H7 (cell line): ENCODE results near the gene ATP12A. TPM values are rescaled to one million over a fixed set of nuclear protein-coding genes. Genes with fewer than 3 reads are reported as not detected.
A peak's percentile ranks its signal among the peaks of the same experiment; 100 is the strongest.
"Not testable (repeated sequence)": the region's sequence is repeated elsewhere in the genome, so short reads cannot be mapped to it uniquely, and the experiment has no call there.

Source experiments
- DNase-seq: peaks from one replicate; pipeline ENCODE4 v3.0.0; 2012
- H3K27me3 ChIP-seq: 2 replicates; pipeline ENCODE4 v1.6.0; 2011; ENCODE audit warnings: mild to moderate bottlenecking, low read length; ENCODE audit not compliant: control insufficient read depth, insufficient read depth
- H3K36me3 ChIP-seq: replicated peaks from 2 replicates; pipeline ENCODE4 v1.5.1; 2011; ENCODE audit warnings: low read length; ENCODE audit not compliant: control insufficient read depth, insufficient read depth
- H3K4me3 ChIP-seq: 2 replicates; pipeline ENCODE4 v1.5.1; 2011; ENCODE audit warnings: low read depth, mild to moderate bottlenecking, control low read depth, low read length, moderate library complexity; ENCODE audit not compliant: insufficient read depth
- total RNA-seq: library from RNA; depleted of rRNA; stranded (reverse); fragments of >200 nt; shearing (Covaris generic); gene quantifications from 2 replicates; pipeline ENCODE4 v1.2.3, GENCODE V29; 2014

The ATP12A gene
- total RNA-seq, 1 experiment from 2014 or later, result 0.62 TPM

DNA sequence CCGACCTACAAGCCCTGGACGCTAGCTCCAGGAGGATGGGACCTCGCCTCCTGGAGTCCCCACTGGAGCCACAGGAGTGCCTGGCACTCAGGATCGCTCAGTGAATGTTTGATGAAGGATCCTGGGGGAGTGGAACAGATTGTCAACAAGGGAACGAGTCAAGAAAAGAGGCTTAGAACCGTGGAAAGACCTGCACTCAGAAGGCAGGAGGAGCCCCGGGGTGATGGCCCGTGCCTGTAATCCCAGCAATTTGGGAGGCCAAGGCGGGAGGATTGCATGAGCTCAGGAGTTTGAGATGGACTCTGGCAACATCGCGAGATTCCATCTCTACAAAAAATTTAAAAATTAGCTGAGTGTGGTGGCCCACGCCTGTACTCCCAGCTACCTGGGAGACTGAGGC lies 38.9 kb downstream of the ATP12A start:
- no peaks in the 10 kb centered on the region for H3K27me3 ChIP-seq
- H3K4me3 ChIP-seq, result no peak overlapping the region
- H3K36me3 ChIP-seq, result no peaks in the 10 kb centered on the region
- no peak for DNase-seq

DNA sequence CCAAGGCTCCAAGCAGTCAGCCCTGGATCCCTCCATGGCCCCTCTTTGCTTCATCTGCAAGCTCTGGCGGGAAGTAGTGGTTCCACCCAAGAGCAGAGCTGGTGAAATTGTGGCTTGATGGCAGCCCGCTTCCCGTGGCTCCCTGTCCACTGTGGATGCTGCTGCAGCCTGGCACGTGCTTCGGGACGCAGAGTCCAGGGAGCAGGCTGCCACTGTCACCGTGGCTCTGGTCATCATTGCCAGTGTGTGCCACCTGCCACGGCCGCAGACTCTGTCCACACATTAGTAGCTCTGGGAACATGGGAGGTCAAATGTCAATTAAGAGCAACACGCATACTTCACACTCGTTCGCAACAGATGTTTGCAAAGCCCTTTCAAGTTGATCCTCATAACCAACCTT lies 43.0 kb downstream of the ATP12A start:
- Histone ChIP-seq H3K36me3 (no peaks in the 10 kb centered on the region), H3K27me3 (no peaks in the 10 kb centered on the region), H3K4me3 (no peak overlapping the region)
- DNase-seq, result no peak

DNA sequence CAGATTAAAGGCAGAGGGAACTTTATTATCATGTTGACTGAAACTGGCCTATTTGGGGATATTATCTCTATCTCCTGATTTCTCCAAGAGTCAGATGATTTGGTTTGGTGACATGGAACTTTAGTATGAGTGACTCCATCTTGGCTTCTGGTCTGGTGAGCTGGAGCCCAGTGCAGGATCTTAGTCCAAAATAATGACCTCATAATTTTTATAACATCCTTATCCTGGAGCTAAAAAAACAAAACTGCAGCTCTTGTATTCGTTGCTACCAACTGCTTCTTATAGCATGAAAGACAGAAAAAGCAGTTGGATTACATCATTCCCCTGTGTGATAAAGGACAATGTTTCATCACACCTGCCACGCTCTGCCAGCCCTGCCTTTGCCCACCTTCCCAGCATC lies 44.5 kb downstream of the ATP12A start:
- DNase-seq, result no peak
- H3K36me3 ChIP-seq, result no peaks in the 10 kb centered on the region
- H3K4me3 ChIP-seq, result no peak overlapping the region
- H3K27me3 ChIP-seq, result no peaks in the 10 kb centered on the region

DNA sequence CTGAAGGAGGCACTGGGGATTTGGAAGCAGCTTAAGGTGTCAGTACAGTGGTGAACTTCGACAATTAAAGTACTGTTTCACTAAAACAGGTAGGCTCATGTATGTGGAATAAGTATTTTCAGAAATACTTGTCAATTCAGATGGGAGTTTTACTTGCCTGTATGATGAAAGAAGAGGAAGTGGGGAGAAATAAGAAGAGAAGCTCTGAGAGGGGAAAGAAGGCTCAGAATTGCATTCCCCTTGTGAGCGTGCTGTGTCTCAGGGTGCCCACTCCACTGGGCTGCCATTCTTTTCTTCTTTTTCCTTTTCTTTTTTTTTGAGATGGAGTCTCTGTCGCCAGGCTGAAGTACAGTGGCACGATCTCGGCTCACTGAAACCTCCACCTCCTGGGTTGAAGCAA lies 45.2 kb downstream of the ATP12A start:
- DNase-seq, result no peak
- Histone ChIP-seq H3K4me3 (no peak overlapping the region), H3K36me3 (no peaks in the 10 kb centered on the region), H3K27me3 (no peaks in the 10 kb centered on the region)

DNA sequence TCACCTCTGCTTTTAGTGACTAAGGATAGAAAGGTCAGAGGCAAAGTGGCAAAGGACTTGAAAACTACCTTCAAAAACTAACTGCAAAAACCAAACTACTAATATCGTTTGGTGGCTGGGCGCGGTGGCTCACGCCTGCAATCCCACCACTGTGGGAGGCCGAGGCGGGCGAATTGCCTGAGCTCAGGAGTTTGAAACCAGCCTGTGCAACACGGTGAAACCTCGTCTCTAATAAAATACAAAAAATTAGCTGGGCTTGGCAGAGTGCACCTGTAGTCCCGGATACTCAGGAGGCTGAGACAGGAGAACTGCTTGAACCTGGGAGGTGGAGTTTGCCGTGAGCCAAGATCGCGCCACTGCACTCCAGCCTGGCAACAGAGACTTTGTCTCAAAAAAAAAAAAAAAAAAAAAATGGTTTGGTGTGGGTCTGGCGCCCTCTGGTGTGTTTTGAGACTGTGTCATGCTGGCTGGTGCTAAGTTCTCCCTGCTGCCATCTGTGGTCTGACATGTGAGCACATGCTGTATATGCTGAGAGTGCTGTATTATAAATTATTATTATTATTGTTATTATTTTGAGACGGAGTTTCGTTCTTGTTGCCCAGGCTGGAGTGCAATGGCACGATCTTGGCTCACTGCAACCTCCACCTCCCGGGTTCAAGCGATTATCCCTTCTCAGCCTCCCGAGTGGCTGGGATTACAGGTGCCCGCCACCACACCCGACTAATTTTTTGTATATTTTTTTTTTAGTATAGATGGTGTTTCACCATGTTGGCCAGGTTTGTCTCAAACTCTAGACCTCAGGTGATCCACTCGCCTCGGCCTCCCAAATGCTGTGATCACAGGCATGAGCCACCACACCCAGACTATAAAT lies 47.8 kb downstream of the ATP12A start:
- Histone ChIP-seq H3K4me3 (no peak overlapping the region), H3K36me3 (no peaks in the 10 kb centered on the region), H3K27me3 (no peaks in the 10 kb centered on the region)
- DNase-seq, result peak; percentile 88

DNA sequence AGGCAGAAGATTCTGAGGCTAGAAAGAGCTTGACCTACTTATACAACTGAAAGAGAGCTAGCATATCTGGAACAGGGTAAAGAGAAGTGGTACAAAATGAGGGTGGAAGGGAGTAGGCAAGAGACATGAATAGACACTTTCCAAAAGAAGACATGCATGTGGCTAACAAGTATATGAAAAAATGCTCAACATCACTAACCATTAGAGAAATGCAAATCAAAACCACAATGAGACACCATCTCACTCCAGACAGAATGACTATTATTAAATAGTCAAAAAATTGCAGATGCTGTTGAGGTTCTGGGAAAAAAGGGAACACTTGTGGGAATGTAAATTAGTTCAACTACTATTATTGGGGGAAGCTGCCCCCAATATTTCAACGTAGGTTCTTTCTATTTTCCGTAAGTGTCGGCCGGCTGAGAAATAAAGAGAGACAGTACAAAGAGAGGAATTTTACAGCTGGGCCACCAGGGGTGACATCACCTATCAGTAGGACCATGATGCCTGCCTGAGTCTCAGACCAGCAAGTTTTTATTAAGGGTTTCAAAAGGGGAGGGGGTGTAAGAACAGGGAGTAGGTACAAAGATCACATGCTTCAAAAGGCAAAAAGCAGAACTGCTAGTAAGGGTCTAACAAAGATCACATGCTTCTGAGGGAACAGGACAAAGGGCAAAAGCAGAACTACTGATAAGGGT lies 50.8 kb downstream of the ATP12A start:
- not testable (repeated sequence) for H3K36me3 ChIP-seq, DNase-seq, H3K27me3 ChIP-seq, H3K4me3 ChIP-seq

DNA sequence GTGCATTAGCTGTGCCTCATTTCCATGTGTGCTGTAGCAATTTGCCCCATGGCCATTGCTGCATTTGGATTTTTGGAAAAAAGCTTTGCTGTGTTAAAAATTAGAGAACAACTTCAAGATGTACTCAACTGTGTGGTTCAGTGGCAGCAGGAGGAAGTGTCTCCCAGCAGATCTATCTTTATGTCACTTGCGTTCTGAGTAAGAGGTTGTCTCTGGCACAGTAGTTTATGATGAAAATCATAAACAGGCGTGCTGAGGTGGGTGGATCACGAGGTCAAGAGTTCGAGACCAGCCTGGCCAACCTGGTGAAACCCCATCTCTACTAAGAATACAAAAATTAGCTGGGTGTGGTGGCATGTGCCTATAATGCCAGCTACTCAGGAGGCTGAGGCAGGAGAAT lies 54.7 kb downstream of the ATP12A start:
- Histone ChIP-seq H3K4me3 (no peak overlapping the region), H3K36me3 (no peaks in the 10 kb centered on the region), H3K27me3 (no peaks in the 10 kb centered on the region)
- DNase-seq, result no peak

DNA sequence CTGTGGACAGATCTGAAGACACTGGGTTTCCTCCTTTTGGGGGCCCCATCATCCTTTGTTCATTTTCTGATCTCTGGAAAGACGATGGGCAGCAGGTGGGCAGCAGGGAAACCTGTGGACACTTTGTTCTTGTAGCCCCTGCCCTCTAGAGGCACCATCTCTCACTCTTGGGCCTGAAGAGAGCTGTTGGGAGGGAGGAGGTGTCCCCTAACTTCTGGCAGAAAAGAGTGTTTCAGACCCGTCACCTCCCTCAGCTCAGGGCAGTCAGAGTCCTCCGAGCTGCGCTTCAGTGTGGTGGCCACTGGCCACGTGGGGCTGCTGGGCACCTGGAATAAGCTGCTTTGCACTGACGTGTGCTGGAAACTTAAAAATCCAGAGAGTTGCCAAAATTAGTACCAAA lies 56.8 kb downstream of the ATP12A start:
- Histone ChIP-seq H3K36me3 (no peaks in the 10 kb centered on the region), H3K4me3 (no peak overlapping the region), H3K27me3 (no peaks in the 10 kb centered on the region)
- DNase-seq, result peak; percentile 63

DNA sequence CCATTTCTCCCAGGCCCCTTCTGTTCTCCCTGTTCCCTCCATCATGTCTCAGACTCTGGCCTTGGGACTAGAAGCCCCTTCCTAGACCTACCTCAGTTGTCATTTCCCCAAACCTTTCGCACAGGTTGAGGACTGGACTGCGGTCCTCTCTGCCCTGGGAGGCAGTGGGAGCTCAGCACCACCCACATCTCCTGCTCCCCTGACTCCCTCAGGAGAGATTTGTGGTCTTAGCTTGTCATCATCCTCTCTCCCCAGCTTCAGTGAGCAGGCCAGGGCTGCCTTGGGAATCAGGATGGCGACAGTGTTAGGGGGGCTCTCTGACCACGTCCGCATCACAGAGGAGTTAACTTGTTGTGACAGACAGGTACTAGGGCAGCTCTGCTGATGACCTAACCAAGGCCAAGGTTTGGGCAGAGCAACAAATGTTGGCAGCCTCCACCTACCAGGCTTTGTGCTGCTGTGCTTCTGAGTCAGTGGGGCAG lies 58.2 kb downstream of the ATP12A start:
- no peaks in the 10 kb centered on the region for H3K36me3 ChIP-seq
- H3K27me3 ChIP-seq, result peaks cover 2% of the 10 kb centered on the region
- no peak for DNase-seq
- no peak overlapping the region for H3K4me3 ChIP-seq

DNA sequence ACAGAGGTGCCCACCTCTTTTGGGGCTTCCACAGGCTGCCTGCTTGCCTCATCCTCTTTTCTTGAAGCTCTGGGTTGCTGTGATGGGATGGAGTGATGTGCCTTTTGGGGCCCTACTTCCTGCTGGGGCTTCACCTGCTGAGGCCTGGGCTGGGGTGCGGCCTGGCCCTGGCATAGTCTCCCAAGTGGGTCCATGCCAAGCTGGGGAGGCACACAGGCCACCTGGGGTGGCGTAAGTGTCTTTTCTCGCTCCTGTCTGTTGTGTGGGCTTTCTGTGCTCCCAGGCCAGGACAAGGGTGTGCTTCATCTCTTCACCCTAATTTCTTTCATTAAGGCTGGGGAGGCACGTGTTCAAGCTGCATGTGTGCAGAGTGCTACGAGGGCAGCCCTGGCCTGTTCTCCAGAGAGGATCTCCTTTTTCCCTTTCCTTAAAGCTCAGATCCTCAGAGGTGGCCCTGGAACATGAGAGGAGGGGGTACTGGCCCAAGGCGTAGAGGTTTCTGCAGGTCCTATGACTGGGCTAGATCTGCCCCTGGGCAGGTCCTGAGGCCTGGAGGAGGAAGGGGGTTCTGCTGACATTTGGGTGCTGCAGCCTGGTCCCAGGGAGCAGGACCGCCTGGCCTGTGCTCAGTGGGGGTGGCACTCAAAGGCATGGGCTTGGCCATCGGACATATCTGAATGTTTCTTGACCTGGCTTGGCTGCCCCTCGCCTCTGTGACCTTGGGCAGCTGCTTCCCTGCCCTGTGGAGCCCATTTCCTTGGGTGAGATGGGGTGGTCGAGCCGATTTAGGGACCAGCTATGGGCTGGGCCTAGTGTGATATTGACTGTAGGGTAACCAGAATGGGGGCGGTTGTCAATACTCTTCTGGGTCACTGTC lies 60.0 kb downstream of the ATP12A start:
- Histone ChIP-seq H3K27me3 (peaks cover 16% of the 10 kb centered on the region), H3K36me3 (no peaks in the 10 kb centered on the region)

DNA sequence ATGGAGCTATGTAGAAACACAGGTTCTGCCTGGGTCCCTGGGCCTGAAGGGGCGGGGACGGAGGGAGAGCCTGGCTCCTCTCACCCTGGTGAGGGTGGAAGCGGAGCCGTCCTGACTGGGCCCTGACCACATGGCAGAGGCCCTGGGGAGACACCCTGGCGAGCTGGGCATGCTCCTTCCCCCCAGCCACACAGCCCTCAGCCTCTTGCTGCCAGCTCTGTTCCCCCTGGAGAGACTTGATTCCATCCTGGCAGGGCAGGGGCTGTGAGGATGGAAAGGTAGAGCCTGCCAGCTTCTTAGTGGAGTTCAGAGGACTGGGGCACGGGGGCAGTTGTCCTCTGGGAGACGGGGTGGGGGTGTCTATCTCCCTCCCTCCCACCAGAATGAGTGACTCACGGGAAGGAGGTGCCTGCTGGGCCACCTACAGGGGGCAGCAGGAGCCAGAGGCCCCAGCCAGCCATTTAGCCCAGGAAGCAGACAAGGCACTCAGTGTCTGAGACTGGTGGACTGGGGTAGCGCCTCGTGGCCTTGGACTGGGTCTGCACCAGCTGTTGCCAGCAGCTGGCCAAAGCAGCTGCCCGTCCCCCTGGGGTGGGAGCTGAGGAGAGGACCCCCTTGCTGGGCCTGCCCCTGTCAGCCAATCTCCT lies 60.9 kb downstream of the ATP12A start:
- Histone ChIP-seq H3K4me3 (no peak overlapping the region), H3K27me3 (peaks cover 25% of the 10 kb centered on the region)
- peak; percentile 57 for DNase-seq

More for the DNA sequence above, 60.0 kb downstream of the ATP12A start:
- no peak overlapping the region for H3K4me3 ChIP-seq
- DNase-seq, result no peak

DNA sequence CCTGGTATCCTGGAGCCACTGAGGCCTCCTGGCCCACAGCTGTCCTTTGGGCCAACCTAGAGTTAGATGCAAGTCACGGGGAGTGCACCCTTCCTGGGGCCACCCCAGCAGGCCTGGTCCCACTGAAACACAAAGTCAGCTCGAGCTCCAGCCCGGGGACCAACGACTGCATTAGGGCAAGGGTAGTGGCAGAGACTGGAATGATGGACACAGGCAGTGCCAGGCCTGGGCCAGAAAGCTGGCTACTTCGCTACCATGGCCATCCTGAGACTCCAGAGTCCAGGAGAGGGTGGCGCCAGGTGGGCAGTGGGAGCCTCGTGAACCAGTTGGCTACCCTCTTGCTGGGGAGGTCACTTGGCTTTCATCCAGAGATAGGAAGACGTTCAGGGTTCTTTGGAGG lies 61.6 kb downstream of the ATP12A start:
- H3K36me3 ChIP-seq, result no peaks in the 10 kb centered on the region
- DNase-seq, result no peak
- H3K27me3 ChIP-seq, result peaks cover 32% of the 10 kb centered on the region
- H3K4me3 ChIP-seq, result no peak overlapping the region

More for the DNA sequence above, 60.9 kb downstream of the ATP12A start:
- H3K36me3 ChIP-seq, result no peaks in the 10 kb centered on the region

DNA sequence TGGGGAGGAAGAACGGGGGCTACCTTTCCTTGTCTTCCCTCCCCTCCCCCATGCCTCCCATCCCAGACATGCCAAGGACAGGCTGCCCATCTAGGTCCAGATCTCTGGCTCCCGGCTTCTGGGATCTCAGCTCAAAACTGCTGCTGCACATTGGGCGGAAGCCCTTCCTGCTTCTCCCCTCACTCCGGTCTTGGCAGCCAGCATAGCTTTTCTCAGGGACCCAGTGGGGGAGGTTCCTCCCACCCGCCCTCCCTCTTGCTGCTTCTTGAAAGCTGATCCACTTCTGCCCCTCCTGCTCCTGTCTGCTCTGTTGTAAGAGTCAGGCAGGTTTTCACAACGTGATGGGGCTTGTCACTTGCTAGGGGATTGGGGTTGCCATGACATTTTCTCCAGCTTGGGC lies 62.1 kb downstream of the ATP12A start:
- H3K4me3 ChIP-seq, result no peak overlapping the region
- peaks cover 37% of the 10 kb centered on the region for H3K27me3 ChIP-seq
- DNase-seq, result peak; percentile 58
- H3K36me3 ChIP-seq, result no peaks in the 10 kb centered on the region

DNA sequence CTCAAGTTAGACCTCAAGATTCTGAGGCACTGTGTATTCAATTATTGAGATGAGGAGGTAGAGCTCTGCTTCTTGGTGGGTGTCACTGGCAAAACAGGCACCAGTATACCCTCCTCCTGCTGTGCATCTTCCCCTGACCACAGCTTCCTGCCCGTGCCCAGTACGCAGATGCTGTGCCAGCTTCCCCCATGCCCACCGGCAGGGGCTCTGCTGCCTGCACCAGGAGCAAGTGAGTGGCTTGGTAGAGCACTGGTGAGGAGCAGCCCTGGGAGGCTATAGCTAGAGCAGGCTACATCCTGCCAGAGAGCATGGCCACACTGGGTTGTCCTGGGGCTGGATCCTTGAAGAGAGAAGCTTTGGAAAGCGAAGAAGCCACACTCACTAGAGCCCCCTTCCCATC lies 62.8 kb downstream of the ATP12A start:
- DNase-seq, result no peak
- Histone ChIP-seq H3K27me3 (peaks cover 43% of the 10 kb centered on the region), H3K4me3 (no peak overlapping the region), H3K36me3 (no peaks in the 10 kb centered on the region)
